Suprapubic skin (tissue), 4 donors: Measurements from ENCODE around the gene CWH43. TPM values are rescaled to one million over a fixed set of nuclear protein-coding genes. Genes with fewer than 3 reads are reported as not detected.

Source experiments
- DNase-seq, 2 donors: peaks; one replicate each; pipeline ENCODE4 v3.0.0-alpha.2; 2019; ENCODE audit warnings: low spot score in 2 of 2
- H3K27ac ChIP-seq: fragments of 200-600 bp; sonication (generic); one replicate; pipeline ENCODE4 v1.5.1; 2019
- H3K27me3 ChIP-seq: fragments of 200-600 bp; sonication (generic); one replicate; pipeline ENCODE4 v1.5.1; 2019
- H3K36me3 ChIP-seq: fragments of 200-600 bp; sonication (generic); one replicate; pipeline ENCODE4 v1.5.1; 2019
- H3K4me1 ChIP-seq: fragments of 200-600 bp; sonication (generic); one replicate; pipeline ENCODE4 v1.5.1; 2019
- H3K4me3 ChIP-seq: fragments of 200-600 bp; sonication (generic); one replicate; pipeline ENCODE4 v1.5.1; 2019; ENCODE audit warnings: mild to moderate bottlenecking
- H3K9me3 ChIP-seq: fragments of 200-600 bp; sonication (generic); one replicate; pipeline ENCODE4 v1.5.1; 2019
- CTCF ChIP-seq, 2 donors: fragments of 200-600 bp in 1 of 2; fragments of 450-650 bp in 1 of 2; sonication (generic) in 1 of 2; IDR thresholded peaks; one replicate each; pipeline ENCODE4 v1.5.1; 2016 to 2019; ENCODE audit warnings: antibody characterized with exemption in 2 of 2, mild to moderate bottlenecking in 1 of 2, moderate library complexity in 1 of 2
- EP300 ChIP-seq: sonication (generic); formaldehyde crosslinking; IDR thresholded peaks from one replicate; pipeline ENCODE4 v1.6.1; 2017; ENCODE audit warnings: antibody characterized with exemption
- POLR2A ChIP-seq, 2 donors: fragments of 450-650 bp; IDR thresholded peaks; one replicate each; pipeline ENCODE4 v1.6.1; 2017; ENCODE audit warnings: antibody characterized with exemption in 2 of 2, mild to moderate bottlenecking in 2 of 2, moderate library complexity in 2 of 2
- POLR2AphosphoS5 ChIP-seq, 3 donors: sonication (generic); formaldehyde crosslinking; IDR thresholded peaks; one replicate each; pipeline ENCODE4 v1.6.1; 2017; ENCODE audit warnings: antibody characterized with exemption in 3 of 3
- WGBS: methylation state at CpG from one replicate; pipeline ENCODE4 v1.1.5; 2018; 5-methylcytosine and 5-hydroxymethylcytosine counted together
- total RNA-seq, 4 donors: library from RNA; depleted of rRNA; stranded (reverse); fragments of >200 nt; gene quantifications; one replicate each; pipeline ENCODE4 v1.1.0, GENCODE V29; 2016

The CWH43 gene
- total RNA-seq, result 10 to 100 TPM; 31.5 to 51.6 (median 39.6) TPM

DNA sequence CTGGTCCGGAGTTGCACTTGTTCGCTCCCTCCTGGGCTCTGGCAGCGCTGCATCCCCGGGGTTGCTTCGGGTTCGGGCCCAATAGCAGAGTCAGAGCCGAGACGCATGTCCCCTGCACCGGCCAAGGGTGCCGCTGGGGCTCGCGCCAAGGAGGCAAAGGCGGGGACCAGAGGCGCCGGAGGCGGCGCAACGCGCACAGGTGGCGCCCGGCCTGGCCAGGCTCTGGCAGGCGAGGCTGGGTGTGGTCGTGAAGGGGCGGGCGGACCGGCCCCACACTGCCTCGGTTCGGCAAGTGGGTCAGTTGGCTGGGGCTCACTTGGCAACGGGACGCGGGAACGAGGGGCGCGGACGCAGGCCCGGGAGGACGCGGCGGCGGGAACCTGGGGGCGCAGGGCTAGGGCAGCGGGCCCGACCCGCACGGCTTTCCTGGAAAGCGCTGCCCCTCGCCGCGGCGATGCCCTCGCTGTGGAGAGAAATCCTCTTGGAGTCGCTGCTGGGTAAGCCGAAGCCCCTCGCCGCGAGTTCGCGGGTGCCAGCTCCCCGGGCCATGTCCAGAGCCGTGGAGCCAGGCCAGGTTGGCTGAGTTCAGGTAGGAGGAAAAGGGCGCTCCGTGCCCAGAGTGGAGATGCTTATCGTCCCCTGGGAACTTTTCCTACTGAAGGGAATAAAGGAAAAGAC, at the start of gene CWH43:
Gene CWH43, plus strand, starts transcription at position 300 of the 678 bp plus-strand sequence. Its CDS starts 155 bp downstream, at position 455.
- peaks cover 25% of the 10 kb centered on the region for H3K4me1 ChIP-seq
- peak within 1 kb of the TSS; percentile 54 for H3K4me3 ChIP-seq
- no peaks in the 10 kb centered on the region for H3K9me3 ChIP-seq
- WGBS, result 4% methylated on average over 3 of the region's 63 CpGs
- H3K27me3 ChIP-seq, result peaks cover 19% of the 10 kb centered on the region
- H3K36me3 ChIP-seq, result no peaks in the 10 kb centered on the region
- no peak for DNase-seq
- peak within 1 kb of the TSS; percentile 75 for H3K27ac ChIP-seq
- TF ChIP-seq CTCF (IDR thresholded peaks at IDR 0.05), result no peak
- no peak for TF ChIP-seq EP300
- TF ChIP-seq POLR2A (IDR thresholded peaks at IDR 0.05), result no peak
- TF ChIP-seq POLR2AphosphoS5 (IDR thresholded peaks at IDR 0.05), result no peak

GRCh38 chr4:48937033-48937432, 49.0 kb upstream of the CWH43 start:
- TF ChIP-seq POLR2AphosphoS5 (IDR thresholded peaks at IDR 0.05) (no peak), EP300 (no peak), POLR2A (IDR thresholded peaks at IDR 0.05) (no peak), CTCF (IDR thresholded peaks at IDR 0.05) (no peak)
- Histone ChIP-seq H3K4me1 (no peaks in the 10 kb centered on the region), H3K9me3 (peaks cover 5% of the 10 kb centered on the region), H3K27me3 (no peaks in the 10 kb centered on the region), H3K36me3 (no peaks in the 10 kb centered on the region), H3K27ac (no peak overlapping the region), H3K4me3 (no peak overlapping the region)
- 86% methylated on average over 2 of the region's 2 CpGs for WGBS
- DNase-seq, result no peak

- H3K4me3 ChIP-seq, result no peak overlapping the region
- no peaks in the 10 kb centered on the region for H3K4me1 ChIP-seq
- no peaks in the 10 kb centered on the region for H3K27me3 ChIP-seq
- peaks cover 5% of the 10 kb centered on the region for H3K9me3 ChIP-seq
- no peak for DNase-seq
- H3K36me3 ChIP-seq, result no peaks in the 10 kb centered on the region
- WGBS, result 81% methylated on average over 3 of the region's 3 CpGs
- H3K27ac ChIP-seq, result no peak overlapping the region
- TF ChIP-seq POLR2A (IDR thresholded peaks at IDR 0.05) (no peak), EP300 (no peak), POLR2AphosphoS5 (IDR thresholded peaks at IDR 0.05) (no peak)
Observed at GRCh38 chr4:48938831-48939230, 47.2 kb upstream of the CWH43 start.

DNA sequence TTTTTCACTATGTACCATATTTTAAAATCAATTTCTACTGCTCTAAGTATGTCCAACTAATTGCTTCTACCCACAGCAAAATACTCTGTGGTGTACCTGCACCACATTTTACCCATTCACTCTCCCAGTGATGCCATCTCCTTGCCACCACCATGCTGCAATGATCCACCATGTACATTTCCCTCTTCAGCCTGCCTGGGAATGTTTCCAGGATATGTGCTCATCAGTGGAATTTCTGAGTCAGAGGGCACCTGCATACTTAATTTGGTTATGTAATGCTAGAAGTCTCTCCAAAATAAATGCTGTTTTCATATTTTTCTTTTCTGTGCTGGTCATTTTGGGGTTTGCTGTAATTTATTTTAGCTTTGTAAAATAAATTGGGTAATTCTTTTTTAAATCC, 46.3 kb upstream of the CWH43 start:
- no peaks in the 10 kb centered on the region for H3K27me3 ChIP-seq
- TF ChIP-seq POLR2AphosphoS5 (IDR thresholded peaks at IDR 0.05) (peak in 1 of 3 donors; percentile 44), EP300 (no peak)
- no peak for DNase-seq
- peaks cover 5% of the 10 kb centered on the region for H3K9me3 ChIP-seq
- H3K36me3 ChIP-seq, result no peaks in the 10 kb centered on the region
- no peak overlapping the region for H3K4me3 ChIP-seq
- H3K4me1 ChIP-seq, result no peaks in the 10 kb centered on the region
- no peak overlapping the region for H3K27ac ChIP-seq

DNA sequence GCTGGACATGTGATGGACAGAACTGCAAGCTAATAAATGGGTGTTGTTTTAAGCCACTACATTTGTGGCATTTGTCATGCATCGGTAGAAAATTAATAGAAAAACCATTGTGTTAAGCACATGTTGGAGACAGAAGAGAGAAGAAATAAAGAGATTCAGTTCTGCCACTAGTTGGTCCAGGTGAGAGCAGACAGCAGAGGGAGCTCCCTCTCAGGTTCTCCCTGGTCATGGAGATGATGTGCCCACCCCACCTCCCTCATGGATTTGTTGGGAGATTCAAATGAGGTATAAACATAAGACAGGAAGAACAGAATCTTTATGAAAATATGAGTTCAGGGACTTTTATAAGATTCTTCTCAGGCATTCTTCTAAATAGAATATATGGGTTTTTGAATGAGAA, 42.7 kb upstream of the CWH43 start:
- TF ChIP-seq POLR2AphosphoS5 (IDR thresholded peaks at IDR 0.05), result no peak
- no peak for TF ChIP-seq EP300
- no peak for TF ChIP-seq POLR2A (IDR thresholded peaks at IDR 0.05)
- TF ChIP-seq CTCF (IDR thresholded peaks at IDR 0.05), result no peak
- Histone ChIP-seq H3K27me3 (no peaks in the 10 kb centered on the region), H3K27ac (no peak overlapping the region), H3K4me3 (no peak overlapping the region), H3K4me1 (no peaks in the 10 kb centered on the region), H3K36me3 (no peaks in the 10 kb centered on the region), H3K9me3 (peaks cover 2% of the 10 kb centered on the region)
- 92% methylated on average over 1 of the region's 1 CpG for WGBS
- no peak for DNase-seq

DNA sequence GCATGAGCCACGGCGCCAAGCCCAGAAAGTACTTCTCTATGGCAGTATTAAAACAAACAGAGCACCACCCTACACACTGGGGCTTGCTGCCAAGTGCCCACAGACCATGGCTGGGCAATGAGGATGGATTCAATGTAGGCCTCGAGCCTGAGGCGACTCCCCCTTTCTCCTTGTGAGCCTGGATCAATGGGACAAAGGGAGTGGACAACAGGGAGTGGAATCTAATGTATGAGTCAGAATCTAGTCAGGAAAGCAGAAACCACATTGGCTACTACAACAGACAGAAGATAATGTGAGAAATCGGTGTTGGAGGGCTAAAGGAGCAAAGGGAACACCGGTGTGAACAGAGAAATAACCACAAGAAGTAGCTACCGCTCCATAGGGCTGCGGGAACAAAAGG, 41.8 kb upstream of the CWH43 start:
- Histone ChIP-seq H3K36me3 (no peaks in the 10 kb centered on the region), H3K9me3 (no peaks in the 10 kb centered on the region), H3K27ac (no peak overlapping the region), H3K4me3 (no peak overlapping the region), H3K27me3 (no peaks in the 10 kb centered on the region), H3K4me1 (peaks cover 6% of the 10 kb centered on the region)
- no peak for TF ChIP-seq POLR2A (IDR thresholded peaks at IDR 0.05)
- 78% methylated on average over 8 of the region's 8 CpGs for WGBS
- no peak for DNase-seq

DNA sequence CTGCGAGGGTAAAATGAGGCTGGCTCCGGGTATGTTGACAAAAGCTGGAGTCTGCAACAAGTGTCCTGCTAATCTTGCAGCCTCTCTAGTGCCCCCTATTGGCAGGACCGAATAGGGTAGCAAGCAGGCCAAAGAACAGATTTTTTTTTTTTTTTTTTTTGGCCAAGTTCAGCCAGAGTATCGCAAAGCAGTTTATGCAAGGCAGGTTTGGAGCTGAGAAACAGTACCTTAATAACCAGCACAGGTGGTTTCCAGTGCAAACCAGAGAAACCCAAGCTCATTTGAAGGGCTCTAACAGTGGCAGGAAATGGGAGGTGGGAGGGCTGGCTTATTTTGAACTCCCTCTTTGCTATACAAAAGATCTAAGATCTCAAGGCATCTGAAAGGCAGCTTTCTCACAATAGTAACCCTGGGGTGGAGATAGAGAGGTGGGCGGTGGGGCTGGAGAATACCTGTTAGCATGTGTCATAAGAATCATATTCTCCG, 41.3 kb upstream of the CWH43 start:
- 73% methylated on average over 6 of the region's 6 CpGs for WGBS
- Histone ChIP-seq H3K27ac (no peak overlapping the region), H3K4me3 (no peak overlapping the region), H3K9me3 (no peaks in the 10 kb centered on the region), H3K4me1 (peaks cover 7% of the 10 kb centered on the region), H3K27me3 (no peaks in the 10 kb centered on the region), H3K36me3 (no peaks in the 10 kb centered on the region)
- TF ChIP-seq CTCF (IDR thresholded peaks at IDR 0.05), result no peak
- no peak for TF ChIP-seq EP300
- TF ChIP-seq POLR2AphosphoS5 (IDR thresholded peaks at IDR 0.05), result no peak
- no peak for TF ChIP-seq POLR2A (IDR thresholded peaks at IDR 0.05)
- DNase-seq, result no peak
